GM18861 (cell line): ENCODE results near the gene FITM1.

Experiments used
- ATAC-seq: cut with Tn5 transposase; IDR thresholded peaks from one replicate; pipeline ENCODE4 v1.9.1; 2021; ENCODE audit not compliant: unreplicated experiment

The FITM1 gene

DNA sequence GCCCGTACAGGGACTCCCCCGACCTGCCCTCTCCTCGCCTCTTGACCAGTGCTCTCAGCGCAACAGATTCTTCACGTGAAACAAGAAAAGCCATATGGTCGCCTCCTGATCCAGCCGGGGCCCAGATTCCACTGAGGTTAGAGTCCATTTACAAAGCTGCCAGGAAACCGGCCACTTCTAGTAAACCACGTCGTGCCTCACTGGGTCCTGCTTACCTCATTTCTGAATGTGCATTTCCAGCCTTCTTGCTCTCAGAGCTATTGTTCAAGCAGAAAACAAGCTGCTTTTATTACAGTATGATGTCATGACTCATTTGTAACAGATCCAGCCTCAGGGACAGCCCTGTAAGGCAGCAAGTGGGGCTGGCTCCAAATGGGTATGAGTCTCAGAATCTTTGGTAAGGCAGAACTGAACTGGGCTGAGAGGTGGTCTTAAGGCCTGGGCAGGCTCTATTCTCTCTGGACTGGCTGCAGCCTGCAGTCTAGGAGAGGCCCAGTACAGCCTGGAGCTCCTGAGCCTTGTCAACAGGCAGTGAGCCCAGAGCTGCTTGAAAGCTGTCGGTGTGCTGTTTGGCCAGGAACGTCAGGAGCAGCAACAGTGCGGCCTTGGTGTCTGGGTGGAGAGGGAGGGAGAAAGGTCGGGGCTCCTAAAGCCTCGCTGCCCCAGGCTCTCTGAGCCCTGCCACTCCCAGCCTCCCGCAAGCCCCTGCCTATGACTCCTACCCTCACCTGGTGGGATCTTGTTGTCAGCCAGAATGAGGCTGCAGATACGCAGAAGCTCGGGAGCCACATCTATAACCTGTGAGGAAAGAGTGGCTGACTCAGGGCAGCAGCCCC, 49.7 kb downstream of the FITM1 start:
- no peak for ATAC-seq

GRCh38 chr14:24181371-24182077, 51.1 kb downstream of the FITM1 start:
- no peak for ATAC-seq
